HG03520 (cell line): ENCODE data around the gene ATP11B.

Experiments
- ATAC-seq: cut with Tn5 transposase; IDR thresholded peaks from one replicate; pipeline ENCODE4 v1.9.1; 2021; ENCODE audit warnings: mild to moderate bottlenecking, moderate library complexity; ENCODE audit not compliant: unreplicated experiment

ATP11B gene

DNA sequence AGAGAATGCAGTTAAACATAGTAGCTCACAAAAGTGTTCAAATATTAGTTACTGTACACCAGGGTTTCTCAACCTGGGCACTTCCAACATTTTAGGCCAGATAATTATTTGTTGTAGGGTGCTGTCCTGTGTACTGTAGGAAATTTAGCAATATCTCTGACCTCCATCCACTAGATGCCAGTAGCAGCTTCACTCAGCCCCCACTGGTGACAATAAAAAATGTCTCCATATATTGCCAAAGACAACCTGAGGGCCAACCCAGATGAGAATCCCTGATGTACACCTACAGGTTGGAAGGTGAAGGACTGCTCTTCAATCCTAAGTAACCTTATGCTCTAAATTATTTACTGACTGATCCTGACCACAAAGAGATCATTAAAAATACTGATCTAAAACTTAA, 154.6 kb downstream of the ATP11B start:
- no peak for ATAC-seq

- no peak for ATAC-seq
These were observed 155.0 kb downstream of the ATP11B start for GRCh38 chr3:182948305-182948704.

DNA sequence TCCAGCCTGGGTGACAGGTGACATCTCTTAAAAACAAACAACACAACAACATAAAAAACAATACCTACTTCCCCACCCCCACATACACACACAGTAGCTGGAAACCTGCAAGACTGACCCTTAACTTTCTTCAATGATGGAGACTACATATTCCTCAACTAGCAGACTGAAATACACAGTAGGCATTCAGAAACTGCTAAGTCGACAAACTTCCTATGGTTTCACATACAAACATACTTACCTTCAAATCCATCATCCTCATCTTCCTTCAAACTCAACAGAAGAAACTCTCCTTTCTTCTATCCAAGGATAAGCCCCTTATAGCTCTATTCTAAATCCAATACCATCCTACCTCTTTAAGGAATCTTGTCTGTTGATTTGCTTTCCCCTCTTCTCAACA, 156.4 kb downstream of the ATP11B start:
- ATAC-seq: no peak

- peak; percentile 84 for ATAC-seq
These were observed 161.4 kb downstream of the ATP11B start for GRCh38 chr3:182954553-182955235.

DNA sequence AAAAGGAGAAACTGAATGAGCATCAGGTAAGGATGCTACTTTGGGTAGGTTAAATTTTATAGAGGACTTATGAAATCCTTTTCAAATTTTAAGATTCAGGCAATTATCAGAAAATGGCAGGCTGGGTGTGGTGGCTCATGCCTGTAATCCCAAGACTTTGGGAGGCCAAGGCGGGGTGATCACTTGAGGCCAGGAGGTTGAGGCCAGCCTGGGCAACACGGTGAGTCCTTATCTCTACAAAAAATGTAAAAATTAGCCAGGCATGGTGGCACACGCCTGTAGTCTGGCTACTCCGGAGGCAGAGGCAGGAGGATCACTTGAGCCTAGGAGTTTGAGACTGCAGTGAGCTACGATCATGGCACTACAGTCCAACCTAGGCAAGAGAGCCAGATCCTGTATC, 163.9 kb downstream of the ATP11B start:
- ATAC-seq: no peak

- no peak for ATAC-seq
These were observed 164.5 kb downstream of the ATP11B start for GRCh38 chr3:182957676-182958266.

GRCh38 chr3:182959474-182960350, 166.4 kb downstream of the ATP11B start:
- ATAC-seq: no peak

- ATAC-seq: no peak
These were observed 168.9 kb downstream of the ATP11B start for GRCh38 chr3:182962166-182962565.

DNA sequence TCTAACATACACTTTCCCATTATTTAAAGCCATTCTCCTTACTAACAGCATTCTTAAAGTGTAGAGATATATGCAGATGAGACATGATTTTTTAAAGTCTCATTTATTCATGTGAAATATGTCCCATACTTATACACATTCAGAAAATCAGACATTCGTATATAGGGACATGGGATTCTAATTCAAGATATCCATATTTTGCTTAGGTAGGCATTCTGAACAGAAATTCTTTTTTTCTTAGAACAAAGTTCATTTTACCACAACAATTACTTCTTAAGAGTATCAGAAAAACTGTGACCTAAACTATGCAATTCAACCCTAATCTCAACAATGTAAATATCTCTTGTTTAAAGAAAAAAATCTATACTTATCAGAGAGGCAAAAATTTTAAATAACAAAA, 170.9 kb downstream of the ATP11B start:
- ATAC-seq: no peak

GRCh38 chr3:182965861-182966366, 172.6 kb downstream of the ATP11B start:
- ATAC-seq: no peak

- peak; percentile 44 for ATAC-seq
These were observed 174.2 kb downstream of the ATP11B start for GRCh38 chr3:182967218-182968204.

- ATAC-seq: no peak
These were observed 176.0 kb downstream of the ATP11B start for GRCh38 chr3:182969277-182969676.

DNA sequence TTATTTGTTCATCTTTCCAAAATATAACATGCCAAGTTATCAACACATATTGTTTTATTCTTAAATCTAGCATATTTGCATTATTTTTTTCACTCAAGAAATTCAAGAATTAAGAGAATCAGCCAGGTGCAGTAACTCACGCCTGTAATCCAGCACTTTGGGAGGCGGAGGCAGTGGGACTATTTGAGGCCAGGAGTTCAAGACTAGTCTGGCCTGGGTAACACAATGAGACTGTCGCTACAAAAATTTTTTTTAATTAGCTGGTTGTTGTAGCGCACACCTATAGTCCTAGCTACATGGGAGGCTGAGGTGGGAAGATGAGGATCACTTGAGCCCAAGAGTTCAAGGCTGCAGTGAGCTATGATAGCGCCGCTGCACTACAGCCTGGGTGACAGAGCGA, 176.5 kb downstream of the ATP11B start:
- no peak for ATAC-seq

GRCh38 chr3:182970811-182971418, 177.6 kb downstream of the ATP11B start:
- no peak for ATAC-seq
